ENCODE data around the gene PPM1B. TPM values are rescaled to one million over a fixed set of nuclear protein-coding genes. Genes with fewer than 3 reads are reported as not detected.
A peak's percentile ranks its signal among the peaks of the same experiment; 100 is the strongest.
"Not testable (repeated sequence)": the region's sequence is repeated elsewhere in the genome, so short reads cannot be mapped to it uniquely, and the experiment has no call there.

The PPM1B gene
- total RNA-seq, 4 donors from 2014 or later = 26.6 to 63.3 (median 57.5) TPM

DNA sequence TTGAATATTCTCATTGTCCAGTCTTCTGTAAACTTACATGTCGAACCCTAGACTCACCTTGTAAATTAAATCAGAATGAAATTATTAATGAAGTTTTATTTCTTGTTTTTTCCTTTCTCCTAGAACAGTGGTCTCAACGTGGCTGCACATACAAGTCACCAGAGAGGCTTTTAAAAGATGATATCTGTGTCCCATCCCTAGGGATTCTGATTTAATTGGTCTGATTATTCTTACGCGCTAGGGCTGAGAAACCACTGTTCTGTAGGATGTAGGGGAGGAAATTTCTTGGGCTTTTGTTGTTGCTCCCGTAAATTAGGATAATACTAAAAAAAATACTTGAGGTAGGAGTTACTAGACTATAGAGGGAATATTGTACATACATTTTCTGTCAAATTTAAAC lies 32.1 kb downstream of the PPM1B start:
- no peaks in the 10 kb centered on the region for H3K27me3 ChIP-seq
- H3K9me3 ChIP-seq = no peaks in the 10 kb centered on the region
- no peak overlapping the region for H3K4me3 ChIP-seq
- intact Hi-C loops (cut with DNase I; ENCODE audit: low total_unique reads) = no loop called here
- H3K4me1 ChIP-seq = no peaks in the 10 kb centered on the region
- TF ChIP-seq POLR2A (IDR thresholded peaks at IDR 0.05) = no peak
- TF ChIP-seq, protein P1, sequence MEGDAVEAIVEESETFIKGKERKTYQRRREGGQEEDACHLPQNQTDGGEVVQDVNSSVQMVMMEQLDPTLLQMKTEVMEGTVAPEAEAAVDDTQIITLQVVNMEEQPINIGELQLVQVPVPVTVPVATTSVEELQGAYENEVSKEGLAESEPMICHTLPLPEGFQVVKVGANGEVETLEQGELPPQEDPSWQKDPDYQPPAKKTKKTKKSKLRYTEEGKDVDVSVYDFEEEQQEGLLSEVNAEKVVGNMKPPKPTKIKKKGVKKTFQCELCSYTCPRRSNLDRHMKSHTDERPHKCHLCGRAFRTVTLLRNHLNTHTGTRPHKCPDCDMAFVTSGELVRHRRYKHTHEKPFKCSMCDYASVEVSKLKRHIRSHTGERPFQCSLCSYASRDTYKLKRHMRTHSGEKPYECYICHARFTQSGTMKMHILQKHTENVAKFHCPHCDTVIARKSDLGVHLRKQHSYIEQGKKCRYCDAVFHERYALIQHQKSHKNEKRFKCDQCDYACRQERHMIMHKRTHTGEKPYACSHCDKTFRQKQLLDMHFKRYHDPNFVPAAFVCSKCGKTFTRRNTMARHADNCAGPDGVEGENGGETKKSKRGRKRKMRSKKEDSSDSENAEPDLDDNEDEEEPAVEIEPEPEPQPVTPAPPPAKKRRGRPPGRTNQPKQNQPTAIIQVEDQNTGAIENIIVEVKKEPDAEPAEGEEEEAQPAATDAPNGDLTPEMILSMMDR (IDR thresholded peaks at IDR 0.05) = no peak
- no peak overlapping the region for H3K27ac ChIP-seq
- no peaks in the 10 kb centered on the region for H3K36me3 ChIP-seq
- DNase-seq = no peak

DNA sequence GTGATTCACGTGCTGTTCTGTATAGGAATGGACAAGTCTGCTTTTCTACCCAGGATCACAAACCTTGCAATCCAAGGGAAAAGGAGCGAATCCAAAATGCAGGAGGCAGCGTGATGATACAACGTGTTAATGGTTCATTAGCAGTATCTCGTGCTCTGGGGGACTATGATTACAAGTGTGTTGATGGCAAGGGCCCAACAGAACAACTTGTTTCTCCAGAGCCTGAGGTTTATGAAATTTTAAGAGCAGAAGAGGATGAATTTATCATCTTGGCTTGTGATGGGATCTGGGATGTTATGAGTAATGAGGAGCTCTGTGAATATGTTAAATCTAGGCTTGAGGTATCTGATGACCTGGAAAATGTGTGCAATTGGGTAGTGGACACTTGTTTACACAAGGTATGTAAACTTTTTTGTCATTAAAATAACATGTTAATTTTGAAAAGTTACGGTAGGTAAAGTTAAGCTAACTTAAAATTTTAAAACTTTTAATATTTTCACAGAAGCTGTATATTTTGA lies 33.0 kb downstream of the PPM1B start:
- no peak for TF ChIP-seq POLR2A (IDR thresholded peaks at IDR 0.05)
- TF ChIP-seq, protein P1 (IDR thresholded peaks at IDR 0.05) = no peak
- intact Hi-C loops (cut with DNase I; ENCODE audit: low total_unique reads) = no loop called here
- Histone ChIP-seq H3K4me3 (no peak overlapping the region), H3K9me3 (no peaks in the 10 kb centered on the region), H3K36me3 (no peaks in the 10 kb centered on the region), H3K27me3 (no peaks in the 10 kb centered on the region), H3K27ac (peak overlapping the region in 1 of 2 donors; percentile 39), H3K4me1 (no peaks in the 10 kb centered on the region)
- DNase-seq = peak; percentile 19 to 65

DNA sequence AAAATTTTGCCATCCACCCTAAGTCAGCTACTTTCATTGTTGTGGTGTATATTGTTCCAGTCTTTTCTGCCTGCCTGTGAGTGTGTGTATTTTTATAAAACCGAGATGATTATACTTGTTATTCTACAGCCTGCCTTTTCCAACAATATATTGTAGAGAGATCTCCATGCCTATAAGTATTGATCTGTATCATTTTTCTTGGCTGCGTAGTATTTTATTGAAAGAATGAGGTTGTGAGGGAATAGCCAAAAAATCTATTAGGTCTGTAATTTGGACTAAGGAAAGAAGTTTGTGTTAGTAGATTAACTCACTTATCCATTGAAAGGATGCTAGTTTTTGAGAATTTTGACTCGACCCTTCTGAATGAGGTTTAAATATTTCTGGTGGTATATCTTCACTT lies 34.9 kb downstream of the PPM1B start:
- Histone ChIP-seq H3K36me3 (no peaks in the 10 kb centered on the region), H3K4me1 (no peaks in the 10 kb centered on the region), H3K27ac (no peak overlapping the region), H3K27me3 (no peaks in the 10 kb centered on the region), H3K4me3 (no peak overlapping the region), H3K9me3 (no peaks in the 10 kb centered on the region)
- intact Hi-C loops (cut with DNase I; ENCODE audit: low total_unique reads) = no loop called here
- DNase-seq = no peak
- TF ChIP-seq, protein P1 (IDR thresholded peaks at IDR 0.05) = no peak
- no peak for TF ChIP-seq POLR2A (IDR thresholded peaks at IDR 0.05)

DNA sequence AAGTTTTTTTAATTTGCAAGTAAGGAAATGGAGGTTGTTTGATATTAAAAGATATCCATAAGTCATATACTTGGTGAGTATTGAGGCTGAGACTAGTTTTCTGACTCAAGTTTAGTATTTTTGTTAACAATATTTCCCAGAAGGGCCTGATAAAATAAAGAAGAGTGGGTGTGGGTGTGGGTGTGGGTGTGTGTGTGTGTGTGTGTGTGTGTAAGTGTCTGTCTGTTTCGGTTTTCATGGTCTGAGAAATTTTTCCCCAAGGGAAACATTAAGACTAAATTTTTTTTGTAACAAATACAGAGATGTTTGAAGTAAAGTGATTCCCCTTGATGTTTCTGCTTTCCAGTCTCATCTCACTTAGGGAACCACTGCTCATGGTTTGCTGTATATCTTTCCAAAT lies 36.5 kb downstream of the PPM1B start:
- H3K4me3 ChIP-seq = no peak overlapping the region
- no peak for DNase-seq
- no peaks in the 10 kb centered on the region for H3K27me3 ChIP-seq
- no peaks in the 10 kb centered on the region for H3K9me3 ChIP-seq
- H3K4me1 ChIP-seq = no peaks in the 10 kb centered on the region
- no peak overlapping the region for H3K27ac ChIP-seq
- no peaks in the 10 kb centered on the region for H3K36me3 ChIP-seq
- no peak for TF ChIP-seq POLR2A (IDR thresholded peaks at IDR 0.05)
- TF ChIP-seq, protein P1 (IDR thresholded peaks at IDR 0.05) = no peak
- intact Hi-C loops (cut with DNase I; ENCODE audit: low total_unique reads) = no loop called here

DNA sequence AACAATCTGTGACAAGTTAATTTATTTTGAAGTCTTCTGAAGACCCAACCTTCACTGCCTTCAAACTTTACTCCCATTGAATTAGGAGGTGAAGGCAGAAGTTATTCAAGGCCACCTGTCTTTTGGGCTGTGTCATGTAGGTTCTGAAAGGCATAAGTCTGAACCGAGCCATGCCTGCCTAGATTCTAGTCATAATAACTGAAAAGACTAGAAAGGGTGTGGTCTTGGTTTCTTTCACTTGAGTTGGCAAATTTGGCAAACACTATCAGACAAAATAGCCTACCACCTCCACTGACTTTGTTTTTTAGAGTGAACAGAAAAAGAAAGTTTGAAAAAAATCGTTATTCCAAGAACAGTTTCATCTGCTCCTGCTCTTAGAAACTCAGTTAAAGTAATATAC lies 38.4 kb downstream of the PPM1B start:
- no peak overlapping the region for H3K4me3 ChIP-seq
- H3K27ac ChIP-seq = no peak overlapping the region
- TF ChIP-seq POLR2A (IDR thresholded peaks at IDR 0.05) = no peak
- TF ChIP-seq, protein P1 (IDR thresholded peaks at IDR 0.05) = no peak
- no peak for DNase-seq
- no peaks in the 10 kb centered on the region for H3K36me3 ChIP-seq
- no peaks in the 10 kb centered on the region for H3K27me3 ChIP-seq
- intact Hi-C loops (cut with DNase I; ENCODE audit: low total_unique reads) = no loop called here
- no peaks in the 10 kb centered on the region for H3K9me3 ChIP-seq
- no peaks in the 10 kb centered on the region for H3K4me1 ChIP-seq

DNA sequence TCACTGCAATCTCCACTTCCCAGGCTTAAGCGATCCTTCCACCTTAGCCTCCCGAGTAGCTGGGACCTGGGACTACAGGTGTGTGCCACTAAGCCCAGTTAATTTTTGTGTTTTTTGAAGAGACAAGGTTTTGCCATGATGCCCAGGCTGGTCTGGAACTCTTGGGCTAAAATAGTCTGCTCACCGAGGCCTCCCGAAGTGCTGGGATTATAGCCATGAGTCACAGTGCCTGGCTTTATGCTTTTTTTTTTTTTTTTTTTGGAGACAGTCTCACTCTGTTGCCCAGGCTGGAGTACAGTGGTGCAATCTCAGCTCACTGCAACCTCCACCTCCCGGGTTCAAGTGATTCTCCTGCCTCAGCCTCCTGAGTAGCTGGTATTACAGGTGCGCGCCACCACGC lies 39.0 kb downstream of the PPM1B start:
- H3K36me3 ChIP-seq; intact Hi-C loops (cut with DNase I; ENCODE audit: low total_unique reads); H3K27me3 ChIP-seq; DNase-seq; H3K4me3 ChIP-seq; H3K27ac ChIP-seq; H3K4me1 ChIP-seq; H3K9me3 ChIP-seq: not testable (repeated sequence)
